PFSK-1 (cell line): ENCODE measurements around the gene SDS.

ENCODE experiments used
- POLR2AphosphoS5 ChIP-seq: IDR thresholded peaks from 2 replicates; pipeline ENCODE4 v1.6.1; 2012; ENCODE audit warnings: low read depth, mild to moderate bottlenecking, control low read depth, low read length, moderate library complexity
- REST ChIP-seq, 2 experiments: IDR thresholded peaks; 2 replicates each; pipeline versions ENCODE4 v1.6.1 to v1.8.0; 2011 to 2012; ENCODE audit warnings: low read depth in 2 of 2, low read length in 2 of 2, control low read depth in 1 of 2, inconsistent platforms in 1 of 2, mild to moderate bottlenecking in 1 of 2, moderate library complexity in 1 of 2; ENCODE audit not compliant: insufficient read depth in 1 of 2
- SIN3A ChIP-seq: IDR thresholded peaks from 2 replicates; pipeline ENCODE4 v1.6.1; 2012; ENCODE audit warnings: mild to moderate bottlenecking, low read length, moderate library complexity, borderline replicate concordance; ENCODE audit not compliant: insufficient read depth
- TAF1 ChIP-seq: IDR thresholded peaks from 2 replicates; pipeline ENCODE4 v1.6.1; 2012; ENCODE audit warnings: low read length, control low read depth, borderline replicate concordance; ENCODE audit not compliant: insufficient read depth

GRCh38 chr12:113439301-113439597 is 35.6 kb upstream of the SDS start:
- no peak for TF ChIP-seq REST (IDR thresholded peaks at IDR 0.05; ENCODE audit: insufficient read depth in 1 of 2, low read depth in 2 of 2, low read length in 2 of 2)
- TF ChIP-seq TAF1: no peak
- TF ChIP-seq SIN3A: no peak
- TF ChIP-seq POLR2AphosphoS5: no peak
